Measurements from ENCODE around the gene CATSPER1. TPM values are rescaled to one million over a fixed set of nuclear protein-coding genes. Genes with fewer than 3 reads are reported as not detected.

CATSPER1 gene
- under 0.01 and 0.54 TPM in 2 replicates for total RNA-seq

GRCh38 chr11:66026017-66026529 lies at the start of gene CATSPER1:
Gene CATSPER1 (minus strand): TSS chr11:66026479. CDS start chr11:66026379, 100 bp downstream.

GRCh38 chr11:66069715-66070603 lies 43.7 kb upstream of the CATSPER1 start, which contains the start of gene PACS1:
Gene PACS1 (plus strand): TSS chr11:66070272. CDS start chr11:66070487, 215 bp downstream.

DNA sequence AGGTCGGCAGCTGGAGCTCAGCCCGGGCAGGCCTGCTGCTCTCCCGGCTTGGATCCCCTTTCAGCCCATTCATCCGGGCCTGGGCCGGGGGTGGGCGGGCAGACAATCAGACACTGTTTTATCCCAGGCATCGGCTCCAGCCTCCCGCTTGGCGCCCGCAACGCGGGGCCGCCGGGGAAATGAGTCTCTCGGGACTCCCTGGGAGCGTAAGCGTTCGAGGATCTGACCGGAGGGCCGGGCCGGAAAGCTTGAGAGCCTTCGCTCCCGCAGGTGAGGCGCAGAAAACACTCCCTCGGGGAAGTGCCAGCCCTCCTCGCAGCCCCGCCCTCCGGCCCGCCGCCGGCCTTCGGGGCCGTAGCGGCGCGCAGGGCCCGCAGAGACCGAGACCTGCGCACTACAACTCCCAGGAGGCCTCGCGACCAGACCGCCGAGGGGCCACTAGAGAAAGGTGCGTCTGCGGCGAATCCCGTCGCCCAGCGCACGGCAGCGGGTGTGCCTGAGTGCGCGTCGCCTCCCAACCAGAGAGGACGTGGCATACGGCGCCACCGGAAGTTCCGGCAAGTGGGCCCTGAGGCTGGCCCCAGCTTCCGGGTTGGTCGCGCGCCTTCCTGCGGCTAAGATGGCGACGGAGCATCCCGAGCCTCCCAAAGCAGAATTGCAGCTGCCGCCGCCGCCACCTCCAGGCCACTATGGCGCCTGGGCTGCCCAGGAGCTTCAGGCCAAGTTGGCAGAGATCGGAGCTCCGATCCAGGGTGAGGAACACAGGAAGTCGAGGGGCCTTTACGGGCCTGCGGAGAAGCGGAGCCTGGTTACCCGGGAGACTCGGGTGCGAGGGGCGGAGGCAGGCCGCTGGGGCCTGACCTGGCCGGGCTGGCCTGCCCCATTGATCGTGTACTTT lies 25.7 kb upstream of the CATSPER1 start, which contains the start of gene SF3B2:
Gene SF3B2, plus strand, starts transcription at position 599 of the 898 bp plus-strand sequence. Its CDS starts 21 bp downstream, at position 620.

GRCh38 chr11:66048547-66049323 lies 22.5 kb upstream of the CATSPER1 start, which contains the start of gene GAL3ST3:
Gene GAL3ST3 (minus strand): TSS chr11:66049161. CDS start chr11:66045415, 3,746 bp downstream.

DNA sequence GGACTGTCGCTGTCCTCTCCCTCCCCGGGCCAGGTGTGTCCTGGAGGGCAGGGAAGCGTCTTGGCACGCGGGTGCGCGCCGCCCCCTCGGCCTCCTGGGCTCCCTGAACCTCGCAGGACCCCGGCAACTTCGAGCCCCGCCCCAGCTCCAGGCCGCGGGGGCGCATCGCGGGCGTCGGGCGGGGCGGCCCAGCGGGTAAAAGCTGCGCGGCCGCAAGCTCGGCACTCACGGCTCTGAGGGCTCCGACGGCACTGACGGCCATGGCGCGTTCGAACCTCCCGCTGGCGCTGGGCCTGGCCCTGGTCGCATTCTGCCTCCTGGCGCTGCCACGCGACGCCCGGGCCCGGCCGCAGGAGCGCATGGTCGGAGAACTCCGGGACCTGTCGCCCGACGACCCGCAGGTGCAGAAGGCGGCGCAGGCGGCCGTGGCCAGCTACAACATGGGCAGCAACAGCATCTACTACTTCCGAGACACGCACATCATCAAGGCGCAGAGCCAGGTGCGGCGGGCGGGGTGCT lies 14.4 kb downstream of the CATSPER1 start, which contains the start of gene CST6:
Gene CST6, plus strand, starts transcription at position 224 of the 519 bp plus-strand sequence. Its CDS starts 37 bp downstream, at position 261.

GRCh38 chr11:66001942-66002647 lies 24.2 kb downstream of the CATSPER1 start, which contains the start of the genes BANF1 and EIF1AD:
Gene BANF1 (plus strand): TSS chr11:66002503. CDS start chr11:66003251, 748 bp downstream.
Gene EIF1AD (minus strand): TSS chr11:66002157. CDS start chr11:66000389, 1,768 bp downstream.

Other genes with a start within 250 kb of the CATSPER1 start
- 17.0 and 20.0 TPM in 2 replicates for gene AP5B1, start 245.5 kb downstream of the CATSPER1 start, total RNA-seq
- gene OVOL1, start 239.4 kb downstream of the CATSPER1 start, total RNA-seq: 1.3 and 2.0 TPM in 2 replicates
- gene SNX32, start 192.5 kb downstream of the CATSPER1 start, total RNA-seq: 1.1 and 5.5 TPM in 2 replicates
- 397 and 949 TPM in 2 replicates for gene CFL1, start 168.3 kb downstream of the CATSPER1 start, total RNA-seq
- gene MUS81, start 166.0 kb downstream of the CATSPER1 start, total RNA-seq: 42.0 and 54.2 TPM in 2 replicates
- gene EFEMP2, start 153.7 kb downstream of the CATSPER1 start, total RNA-seq: 39.4 and 68.7 TPM in 2 replicates
- 0.79 TPM in 1 of 2 replicates, not detected in the other for gene CTSW, start 146.6 kb downstream of the CATSPER1 start, total RNA-seq
- gene FIBP, start 138.0 kb downstream of the CATSPER1 start, total RNA-seq: 110 and 165 TPM in 2 replicates
- 23.2 and 30.0 TPM in 2 replicates for gene CCDC85B, start 135.8 kb downstream of the CATSPER1 start, total RNA-seq
- gene FOSL1, start 126.1 kb downstream of the CATSPER1 start, total RNA-seq: 1.1 and 1.2 TPM in 2 replicates
- gene C11orf68, start 107.4 kb downstream of the CATSPER1 start, total RNA-seq: 24.3 and 35.7 TPM in 2 replicates
- 63.6 and 81.4 TPM in 2 replicates for gene DRAP1, start 107.1 kb downstream of the CATSPER1 start, total RNA-seq
- not detected in 2 replicates for gene TSGA10IP, start 81.0 kb downstream of the CATSPER1 start, total RNA-seq
- gene SART1, start 64.7 kb downstream of the CATSPER1 start, total RNA-seq: 33.4 and 37.7 TPM in 2 replicates
- 29.8 and 40.0 TPM in 2 replicates for gene EIF1AD, start 24.3 kb downstream of the CATSPER1 start, total RNA-seq
- 23.2 and 37.5 TPM in 2 replicates for gene BANF1, start 24.0 kb downstream of the CATSPER1 start, total RNA-seq
- 39.3 and 66.6 TPM in 2 replicates for gene CST6, start 14.5 kb downstream of the CATSPER1 start, total RNA-seq
- not detected in 2 replicates for gene GAL3ST3, start 22.7 kb upstream of the CATSPER1 start, total RNA-seq
- 138 and 219 TPM in 2 replicates for gene SF3B2, start 25.9 kb upstream of the CATSPER1 start, total RNA-seq
- 40.8 and 50.6 TPM in 2 replicates for gene PACS1, start 43.8 kb upstream of the CATSPER1 start, total RNA-seq
- 23.4 and 25.1 TPM in 2 replicates for gene KLC2, start 231.2 kb upstream of the CATSPER1 start, total RNA-seq
- gene RAB1B, start 242.2 kb upstream of the CATSPER1 start, total RNA-seq: 75.4 and 129 TPM in 2 replicates